HUES6 (cell line): ENCODE results near the gene DNAJB2.
A peak's percentile ranks its signal among the peaks of the same experiment; 100 is the strongest.
"Not testable (repeated sequence)": the region's sequence is repeated elsewhere in the genome, so short reads cannot be mapped to it uniquely, and the experiment has no call there.

ENCODE experiments used
- H3K27ac ChIP-seq: 2 replicates; pipeline ENCODE4 v1.7.0; 2013; ENCODE audit warnings: low read depth, mild to moderate bottlenecking, low read length, inconsistent platforms
- H3K27me3 ChIP-seq: 2 replicates; pipeline ENCODE4 v1.6.1; 2013; ENCODE audit warnings: low read length; ENCODE audit not compliant: control insufficient read depth, insufficient read depth
- H3K36me3 ChIP-seq: 2 replicates; pipeline ENCODE4 v1.6.1; 2013; ENCODE audit warnings: low read length; ENCODE audit not compliant: control insufficient read depth, insufficient read depth
- H3K4me1 ChIP-seq: 2 replicates; pipeline ENCODE4 v1.6.1; 2013; ENCODE audit warnings: low read length; ENCODE audit not compliant: control insufficient read depth, insufficient read depth
- H3K4me3 ChIP-seq: 2 replicates; pipeline ENCODE4 v1.5.1; 2013; ENCODE audit warnings: low read depth, low read length
- H3K9ac ChIP-seq: one replicate; pipeline ENCODE4 v1.6.1; 2013; ENCODE audit warnings: mild to moderate bottlenecking, low read length
- H3K9me3 ChIP-seq: 2 replicates; pipeline ENCODE4 v1.6.1; 2013; ENCODE audit warnings: low read depth, low read length; ENCODE audit not compliant: control insufficient read depth, insufficient read depth

The DNAJB2 gene

GRCh38 chr2:219308142-219309101, 29.3 kb downstream of the DNAJB2 start:
- Histone ChIP-seq H3K4me1 (peaks cover 19% of the 10 kb centered on the region; the same call in 1 of the 2 replicates), H3K36me3 (no peaks in the 10 kb centered on the region), H3K27ac (no peak overlapping the region), H3K27me3 (peaks cover 58% of the 10 kb centered on the region), H3K9me3 (no peaks in the 10 kb centered on the region), H3K9ac (peak overlapping the region; percentile 25), H3K4me3 (peak overlapping the region; percentile 75)

- peaks cover 19% of the 10 kb centered on the region; the same call in 1 of the 2 replicates for H3K4me1 ChIP-seq
- peak within 1 kb of the TSS; percentile 75 for H3K4me3 ChIP-seq
- H3K27me3 ChIP-seq, result peaks cover 54% of the 10 kb centered on the region
- H3K9ac ChIP-seq, result peak within 1 kb of the TSS; percentile 25
- H3K36me3 ChIP-seq, result no peaks in the 10 kb centered on the region
- no peaks in the 10 kb centered on the region for H3K9me3 ChIP-seq
- no peak within 1 kb of the TSS for H3K27ac ChIP-seq
Measured at GRCh38 chr2:219309278-219309677, 30.1 kb downstream of the DNAJB2 start, which contains the start of gene PTPRN. Gene PTPRN, minus strand, starts transcription at chr2:219309401. Its CDS starts 69 bp downstream, at chr2:219309332.

GRCh38 chr2:219312683-219313263, 33.6 kb downstream of the DNAJB2 start:
- not testable (repeated sequence) for H3K27ac ChIP-seq
- H3K4me1 ChIP-seq, result peaks cover 16% of the 10 kb centered on the region; the same call in 1 of the 2 replicates

GRCh38 chr2:219314804-219315468, 35.8 kb downstream of the DNAJB2 start:
- Histone ChIP-seq H3K27me3 (peaks cover 6% of the 10 kb centered on the region), H3K4me1 (peaks cover 10% of the 10 kb centered on the region; the same call in 1 of the 2 replicates), H3K36me3 (no peaks in the 10 kb centered on the region), H3K9me3 (no peaks in the 10 kb centered on the region), H3K9ac (no peak overlapping the region), H3K27ac (no peak overlapping the region), H3K4me3 (no peak overlapping the region)

More at GRCh38 chr2:219312683-219313263, 33.6 kb downstream of the DNAJB2 start:
- not testable (repeated sequence) for H3K4me3 ChIP-seq, H3K9me3 ChIP-seq, H3K9ac ChIP-seq, H3K36me3 ChIP-seq
- peaks cover 24% of the 10 kb centered on the region for H3K27me3 ChIP-seq

GRCh38 chr2:219323434-219323833, 44.3 kb downstream of the DNAJB2 start:
- H3K9me3 ChIP-seq, result no peaks in the 10 kb centered on the region
- H3K4me1 ChIP-seq, result no peaks in the 10 kb centered on the region
- H3K4me3 ChIP-seq, result no peak overlapping the region
- peaks cover 49% of the 10 kb centered on the region for H3K27me3 ChIP-seq
- no peak overlapping the region for H3K27ac ChIP-seq
- no peak overlapping the region for H3K9ac ChIP-seq
- H3K36me3 ChIP-seq, result no peaks in the 10 kb centered on the region

GRCh38 chr2:219325136-219325535, 46.0 kb downstream of the DNAJB2 start:
- no peaks in the 10 kb centered on the region for H3K9me3 ChIP-seq
- H3K9ac ChIP-seq, result no peak overlapping the region
- no peaks in the 10 kb centered on the region for H3K4me1 ChIP-seq
- H3K4me3 ChIP-seq, result no peak overlapping the region
- H3K36me3 ChIP-seq, result no peaks in the 10 kb centered on the region
- H3K27me3 ChIP-seq, result peaks cover 66% of the 10 kb centered on the region
- no peak overlapping the region for H3K27ac ChIP-seq

GRCh38 chr2:219325657-219326315, 46.6 kb downstream of the DNAJB2 start:
- no peaks in the 10 kb centered on the region for H3K36me3 ChIP-seq
- peaks cover 72% of the 10 kb centered on the region for H3K27me3 ChIP-seq
- H3K27ac ChIP-seq, result no peak overlapping the region
- no peaks in the 10 kb centered on the region for H3K9me3 ChIP-seq
- no peak overlapping the region for H3K4me3 ChIP-seq
- H3K4me1 ChIP-seq, result no peaks in the 10 kb centered on the region
- H3K9ac ChIP-seq, result no peak overlapping the region

GRCh38 chr2:219327719-219328118, 48.6 kb downstream of the DNAJB2 start:
- Histone ChIP-seq H3K27me3 (peaks cover 81% of the 10 kb centered on the region), H3K9ac (no peak overlapping the region), H3K4me1 (0 out of 2 replicates have a peak, but pooled peaks cover 5% of the 10 kb centered on the region), H3K36me3 (no peaks in the 10 kb centered on the region), H3K9me3 (no peaks in the 10 kb centered on the region), H3K27ac (no peak overlapping the region), H3K4me3 (no peak overlapping the region)

- H3K4me3 ChIP-seq, result peak overlapping the region; percentile 55
- no peaks in the 10 kb centered on the region for H3K9me3 ChIP-seq
- H3K36me3 ChIP-seq, result no peaks in the 10 kb centered on the region
- 0 out of 2 replicates have a peak, but pooled peaks cover 5% of the 10 kb centered on the region for H3K4me1 ChIP-seq
- no peak overlapping the region for H3K27ac ChIP-seq
- no peak overlapping the region for H3K9ac ChIP-seq
- peaks cover 80% of the 10 kb centered on the region for H3K27me3 ChIP-seq
Measured at GRCh38 chr2:219331560-219332213, 52.5 kb downstream of the DNAJB2 start.

- Histone ChIP-seq H3K27ac (no peak within 1 kb of the TSS), H3K36me3 (no peaks in the 10 kb centered on the region), H3K4me1 (0 out of 2 replicates have a peak, but pooled peaks cover 5% of the 10 kb centered on the region), H3K9me3 (no peaks in the 10 kb centered on the region), H3K4me3 (peak within 1 kb of the TSS; percentile 55), H3K27me3 (peaks cover 75% of the 10 kb centered on the region), H3K9ac (no peak within 1 kb of the TSS)
Measured at GRCh38 chr2:219332542-219332941, 53.4 kb downstream of the DNAJB2 start, which contains the start of gene RESP18. Gene RESP18, minus strand, starts transcription at chr2:219332744.
